GM21576 (cell line): ENCODE measurements around the gene KCNT1.

ENCODE experiments used
- ATAC-seq: cut with Tn5 transposase; IDR thresholded peaks from one replicate; pipeline ENCODE4 v1.9.1; 2021; ENCODE audit warnings: mild to moderate bottlenecking, moderate library complexity; ENCODE audit not compliant: unreplicated experiment

KCNT1 gene

GRCh38 chr9:135762921-135763320, 60.9 kb downstream of the KCNT1 start:
- ATAC-seq: no peak

GRCh38 chr9:135763716-135764446, 61.9 kb downstream of the KCNT1 start:
- no peak for ATAC-seq

- ATAC-seq: no peak
Observed at GRCh38 chr9:135764731-135765130, 62.7 kb downstream of the KCNT1 start.

GRCh38 chr9:135765416-135765815, 63.4 kb downstream of the KCNT1 start:
- no peak for ATAC-seq

GRCh38 chr9:135766251-135766650, 64.3 kb downstream of the KCNT1 start:
- no peak for ATAC-seq

GRCh38 chr9:135766707-135767106, 64.7 kb downstream of the KCNT1 start:
- no peak for ATAC-seq

- ATAC-seq: no peak
Observed at GRCh38 chr9:135768516-135769218, 66.7 kb downstream of the KCNT1 start.

GRCh38 chr9:135769489-135770202, 67.7 kb downstream of the KCNT1 start:
- ATAC-seq: no peak

GRCh38 chr9:135770203-135770535, 68.2 kb downstream of the KCNT1 start:
- no peak for ATAC-seq

- no peak for ATAC-seq
Observed at GRCh38 chr9:135770771-135771170, 68.8 kb downstream of the KCNT1 start.

GRCh38 chr9:135771401-135772051, 69.5 kb downstream of the KCNT1 start:
- no peak for ATAC-seq

GRCh38 chr9:135772056-135772646, 70.2 kb downstream of the KCNT1 start:
- no peak for ATAC-seq

- ATAC-seq: no peak
Observed at GRCh38 chr9:135772702-135773493, 70.9 kb downstream of the KCNT1 start.

- ATAC-seq: no peak
Observed at GRCh38 chr9:135773530-135774238, 71.7 kb downstream of the KCNT1 start.

- no peak for ATAC-seq
Observed at GRCh38 chr9:135774239-135774747, 72.3 kb downstream of the KCNT1 start.

- ATAC-seq: no peak
Observed at GRCh38 chr9:135774794-135775525, 73.0 kb downstream of the KCNT1 start.

GRCh38 chr9:135775911-135776310, 73.9 kb downstream of the KCNT1 start:
- ATAC-seq: no peak

GRCh38 chr9:135776893-135777622, 75.1 kb downstream of the KCNT1 start:
- no peak for ATAC-seq
